NCI-H446 (cell line): ENCODE measurements around the gene EIPR1.

Source experiments
- DNase-seq, 2 experiments: peaks; one replicate each; lab custom pipeline; 2025; lab: John Stamatoyannopoulos, UW

Gene EIPR1

DNA sequence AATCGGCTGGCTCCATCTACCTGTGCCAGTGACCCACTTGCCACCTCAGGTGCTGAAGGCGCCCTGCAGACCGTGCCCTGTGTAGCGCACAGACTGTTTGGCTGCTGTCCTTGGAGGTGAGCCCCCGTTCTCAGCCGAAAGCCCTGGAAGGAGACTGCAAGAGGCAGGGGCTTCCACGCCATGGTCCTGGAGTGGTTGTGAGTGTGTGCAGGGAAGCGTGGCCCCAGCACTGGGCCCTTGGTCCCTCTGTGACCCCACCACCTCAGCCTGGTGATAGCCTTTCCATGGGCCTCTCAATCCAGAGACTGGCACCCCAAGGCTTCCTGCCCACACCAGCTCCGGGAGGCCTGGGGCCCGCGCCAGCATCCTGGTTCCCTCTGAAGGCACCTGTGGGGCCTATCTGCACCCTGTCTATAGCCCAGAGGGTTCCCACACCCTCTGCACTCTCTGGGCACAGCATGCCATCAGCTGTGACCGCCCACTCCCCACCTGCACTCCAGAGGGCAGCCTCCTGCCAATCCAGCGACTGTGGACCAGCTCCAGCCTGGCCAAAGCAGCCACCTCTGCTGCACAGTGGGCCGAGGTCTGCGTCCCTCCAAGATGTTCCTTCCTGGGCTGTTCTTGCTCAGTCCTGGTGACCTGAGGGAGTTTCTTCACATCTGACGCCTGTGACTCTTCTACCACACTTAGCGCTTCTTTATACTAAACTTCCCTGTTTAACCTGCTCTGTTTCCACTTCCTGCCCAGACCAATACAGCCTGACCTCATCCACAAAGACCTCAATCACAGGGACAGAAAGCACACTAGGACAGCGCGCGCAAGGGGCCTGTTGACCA is 109.5 kb downstream of the EIPR1 start:
- no peak for DNase-seq

DNA sequence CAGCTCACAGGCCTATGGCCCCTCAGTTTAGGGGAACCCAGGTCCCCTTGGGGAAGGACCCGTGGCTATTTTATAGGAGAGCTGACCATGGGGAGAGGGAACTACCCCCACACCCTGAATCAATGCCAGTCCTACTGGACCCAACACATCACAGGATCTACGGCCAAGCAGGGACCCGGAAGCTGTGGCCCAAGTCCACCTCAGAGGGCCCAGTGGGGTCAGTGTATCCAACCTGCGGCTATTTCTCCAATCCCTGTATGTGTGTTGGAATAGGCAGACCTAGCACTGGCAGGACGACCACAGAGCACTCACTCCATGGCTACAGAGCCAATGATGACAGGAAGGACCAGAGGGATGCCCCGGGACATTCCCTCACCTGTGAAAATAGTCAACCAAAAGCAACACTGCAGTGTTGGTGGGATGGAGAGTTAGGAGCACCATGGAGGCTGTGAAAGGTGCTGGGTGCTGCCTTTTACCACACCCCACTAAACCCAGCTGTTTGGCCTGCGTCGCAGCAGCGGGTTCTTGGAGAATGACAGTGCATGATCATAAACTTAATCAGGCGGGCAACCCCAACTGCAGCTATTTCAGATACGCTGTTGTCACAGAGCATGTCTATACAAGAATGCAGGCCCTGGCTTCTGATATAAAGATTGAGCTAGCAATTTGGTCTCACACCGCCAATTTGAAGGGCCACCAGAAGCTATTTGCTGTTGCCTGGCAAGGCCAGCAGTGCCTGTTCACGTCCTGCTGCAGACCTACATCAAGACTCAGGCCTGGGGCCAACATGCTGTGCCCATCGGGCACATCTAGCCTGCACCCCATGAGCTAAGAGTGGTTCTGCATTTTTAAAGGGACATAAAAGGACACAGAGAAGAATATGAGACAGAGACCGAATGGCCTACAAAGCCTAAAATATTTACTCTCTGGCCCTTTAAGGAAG is 110.4 kb downstream of the EIPR1 start:
- DNase-seq, result no peak

DNA sequence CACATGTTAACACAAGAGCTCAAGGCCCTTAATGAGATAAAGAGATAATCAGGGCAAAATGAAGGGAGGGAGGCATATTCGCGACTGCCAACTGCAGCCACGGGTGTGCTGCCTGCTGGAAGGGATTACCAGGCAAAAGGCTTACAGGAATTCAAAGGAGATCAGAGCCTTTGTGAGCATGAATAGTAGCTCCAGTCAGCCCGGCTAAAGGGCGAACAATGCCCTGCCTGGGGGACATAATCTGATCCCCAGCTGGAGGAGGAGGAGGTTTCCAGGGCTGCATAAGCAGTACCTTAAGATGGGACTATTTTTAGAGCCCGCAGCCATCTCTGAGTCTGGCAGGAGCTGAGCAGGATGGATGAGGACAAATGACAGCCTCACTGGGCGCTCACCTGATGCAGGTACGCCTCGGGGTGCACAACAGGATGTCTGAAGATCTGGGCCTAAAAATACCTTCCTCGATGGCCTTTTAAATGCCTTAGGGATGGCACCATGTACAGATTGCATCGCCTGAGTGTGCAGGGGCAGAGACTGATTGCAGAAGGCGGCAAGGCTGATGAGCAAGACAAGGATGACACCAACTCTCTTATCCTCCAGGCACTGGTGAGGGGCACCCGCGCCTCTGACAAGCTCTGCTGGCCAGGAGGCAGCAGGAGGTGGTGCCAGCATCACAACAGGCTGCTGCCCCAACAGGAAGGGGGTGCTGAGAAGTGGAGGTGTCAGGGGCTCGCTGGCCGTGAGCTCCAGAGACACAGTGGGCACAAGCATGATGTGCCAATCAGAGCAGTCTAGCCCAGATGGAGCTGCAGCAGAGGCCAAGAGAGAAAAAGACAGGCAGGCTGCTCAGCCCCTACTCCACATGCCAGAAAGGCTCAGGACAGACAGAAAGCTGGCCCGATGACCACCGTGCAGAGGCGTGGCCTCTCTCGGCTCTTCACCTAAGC is 111.4 kb downstream of the EIPR1 start:
- DNase-seq, result peak in 1 of 2 experiments; percentile 38

DNA sequence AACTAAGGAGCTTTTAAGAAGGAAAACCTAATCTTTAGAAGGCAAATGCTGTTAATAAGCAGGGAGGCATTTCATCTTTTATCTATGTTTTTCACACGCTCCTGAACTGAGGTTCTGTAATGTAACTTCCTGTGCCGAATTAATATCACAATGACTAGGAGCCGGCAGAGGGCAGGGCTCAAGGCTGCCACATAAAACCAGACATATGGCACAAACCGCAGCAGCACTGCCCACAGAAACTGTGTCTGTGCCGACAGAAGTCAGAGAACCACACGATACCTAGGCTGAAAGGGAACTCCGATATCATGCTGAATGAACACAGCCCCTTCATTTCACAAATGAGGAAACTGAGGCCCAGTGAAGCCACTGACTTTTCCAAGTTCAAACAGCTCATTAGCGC is 112.1 kb downstream of the EIPR1 start:
- DNase-seq, result no peak

DNA sequence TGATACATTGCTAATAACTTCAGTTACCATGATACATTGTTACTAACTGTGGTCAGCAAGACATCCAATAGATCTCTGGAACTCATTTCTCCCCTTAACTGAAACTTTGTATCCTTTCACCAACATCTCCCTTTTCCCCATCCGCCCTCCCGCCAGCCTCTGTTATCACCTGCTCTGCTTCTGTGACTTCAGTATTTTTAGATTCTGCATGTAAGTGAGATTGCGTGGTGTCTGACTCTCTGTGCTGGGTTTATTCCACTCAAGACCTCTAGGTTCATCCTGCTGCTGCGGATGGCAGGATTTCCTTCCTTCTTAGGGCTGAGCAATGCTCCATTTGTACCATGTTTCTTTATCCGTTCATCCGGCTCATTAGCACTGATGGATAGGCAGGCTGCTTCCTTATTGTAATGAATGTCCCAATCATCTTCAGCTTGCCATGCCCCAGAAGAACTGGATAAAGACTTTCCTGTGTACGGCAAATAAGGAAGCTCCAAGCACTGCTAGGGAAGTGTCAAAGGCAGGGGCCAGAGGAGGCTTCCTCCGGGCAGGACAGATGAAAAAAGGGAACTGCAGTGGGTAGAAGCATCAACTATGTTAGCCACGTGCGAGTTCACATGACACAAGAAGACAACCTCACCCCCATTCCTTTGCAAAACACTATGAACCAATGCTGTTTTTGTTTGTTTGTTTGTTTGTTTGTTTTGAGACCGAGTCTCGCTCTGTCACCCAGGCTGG is 113.4 kb downstream of the EIPR1 start:
- DNase-seq, result no peak

DNA sequence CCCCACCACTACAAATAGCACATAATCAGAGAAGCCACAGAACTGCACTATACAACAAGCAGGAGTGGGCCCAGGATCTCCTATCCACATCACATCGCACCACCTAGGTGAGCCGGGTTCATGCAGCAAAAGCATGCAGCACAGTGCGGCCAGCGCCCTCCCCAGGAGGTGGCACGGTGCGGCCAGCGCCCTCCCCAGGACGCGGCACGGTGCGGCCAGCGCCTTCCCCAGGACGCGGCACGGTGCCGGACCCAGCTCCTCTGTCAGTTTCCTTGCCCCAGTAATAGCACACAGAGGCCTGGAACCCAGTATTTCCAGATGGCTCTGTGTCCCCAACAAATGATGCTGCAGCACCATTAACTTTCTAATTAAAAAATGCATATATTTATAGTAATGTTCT is 114.1 kb downstream of the EIPR1 start:
- no peak for DNase-seq

DNA sequence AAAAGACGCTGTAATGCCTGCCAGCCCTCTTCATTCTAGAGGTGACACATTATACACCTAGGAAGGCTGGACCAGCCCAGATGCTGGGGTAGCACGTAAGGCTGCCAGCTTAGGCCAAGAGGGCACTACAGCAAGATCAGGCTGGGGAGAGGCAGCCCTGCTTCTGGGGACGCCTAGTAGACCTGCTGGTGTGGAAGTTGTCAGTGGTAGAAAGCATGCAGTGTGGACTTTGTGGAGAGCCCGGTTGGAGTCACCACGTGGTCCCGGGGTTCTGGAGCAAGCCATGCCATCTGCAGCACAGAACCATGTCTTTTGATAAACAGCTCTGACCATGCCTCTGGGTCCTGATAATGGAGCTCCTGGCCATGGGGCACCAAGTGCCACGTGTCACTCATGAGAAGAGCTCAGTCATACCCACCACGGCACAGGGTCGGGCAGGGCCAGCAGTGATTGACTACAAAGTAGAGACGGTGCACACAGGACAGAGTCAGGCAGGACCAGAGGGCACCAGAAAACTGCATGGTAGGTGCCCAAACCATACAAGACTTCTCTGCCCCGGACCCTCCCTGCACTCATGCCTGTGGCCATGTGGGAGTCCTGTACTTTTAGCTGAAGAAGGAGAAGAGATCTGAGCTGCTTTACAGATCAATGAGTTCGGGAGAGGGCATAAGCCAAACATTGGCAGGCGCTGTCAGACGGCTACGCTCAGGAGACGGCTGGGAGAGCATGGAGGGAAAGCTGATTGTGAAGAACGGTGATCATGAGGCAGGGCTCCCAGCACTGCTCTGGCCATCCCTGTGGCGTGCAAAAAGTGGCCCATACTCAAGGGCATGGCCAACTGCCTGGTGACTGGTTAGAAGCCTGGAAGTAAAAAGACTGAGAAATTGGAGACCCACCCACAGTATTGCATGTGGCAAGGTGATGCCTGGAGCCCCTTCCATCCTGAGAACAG is 114.9 kb downstream of the EIPR1 start:
- no peak for DNase-seq

DNA sequence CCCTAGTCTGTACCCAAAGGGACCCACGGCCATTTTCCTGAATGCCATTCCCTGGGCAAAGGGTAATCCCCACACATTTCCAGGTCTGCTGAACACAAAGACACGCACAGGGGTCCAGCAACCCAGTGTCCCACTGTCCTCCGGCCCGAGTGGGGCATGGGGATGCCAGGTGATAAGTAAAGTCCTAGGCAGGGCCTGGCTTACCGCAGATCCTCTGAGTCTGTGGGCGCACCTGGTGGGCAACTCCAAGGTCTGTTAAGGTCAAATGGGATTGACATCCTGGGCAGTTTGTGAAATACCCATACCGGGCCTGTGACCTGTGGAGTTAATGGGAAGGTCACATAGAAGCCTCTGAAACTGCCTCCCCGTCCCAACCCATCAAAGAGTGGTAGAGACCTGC is 116.1 kb downstream of the EIPR1 start:
- no peak for DNase-seq

DNA sequence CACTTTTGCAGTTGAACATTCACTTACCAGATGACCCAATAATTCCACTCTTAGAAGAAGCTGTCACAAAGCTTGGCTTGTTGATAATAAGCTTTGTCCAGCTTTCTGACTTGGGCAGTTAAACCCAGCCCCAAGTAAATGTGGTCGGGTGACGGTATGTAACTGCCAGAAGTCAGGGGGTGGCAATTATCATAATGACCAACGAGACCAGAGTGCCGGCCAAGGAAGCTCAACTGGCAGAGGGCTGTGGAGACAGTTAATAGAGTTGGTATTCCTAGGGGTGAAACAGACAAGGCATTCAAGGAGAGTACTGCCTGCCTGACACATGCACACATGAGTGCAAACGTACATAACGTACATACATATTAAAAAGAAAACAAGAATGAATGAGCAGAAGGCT is 116.7 kb downstream of the EIPR1 start:
- no peak for DNase-seq

DNA sequence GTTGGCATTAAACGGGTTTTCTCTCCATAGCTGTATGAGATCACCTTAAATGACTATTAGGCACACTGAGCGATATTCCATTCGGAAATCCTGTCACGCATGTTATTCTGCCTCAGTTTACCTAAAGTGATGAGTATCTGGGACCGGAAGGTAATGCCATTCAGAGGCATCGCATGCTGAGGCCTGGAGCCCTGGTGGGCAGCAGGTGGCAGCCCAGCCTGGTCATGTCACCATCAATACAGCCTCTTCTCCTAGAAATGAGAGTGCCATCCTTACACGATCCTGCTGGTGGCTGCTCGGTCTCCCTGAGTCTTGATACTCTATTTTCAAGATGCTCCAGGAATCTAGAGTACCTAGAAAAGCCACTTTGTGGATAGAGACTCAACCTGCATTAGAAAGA is 119.8 kb downstream of the EIPR1 start:
- DNase-seq, result no peak

DNA sequence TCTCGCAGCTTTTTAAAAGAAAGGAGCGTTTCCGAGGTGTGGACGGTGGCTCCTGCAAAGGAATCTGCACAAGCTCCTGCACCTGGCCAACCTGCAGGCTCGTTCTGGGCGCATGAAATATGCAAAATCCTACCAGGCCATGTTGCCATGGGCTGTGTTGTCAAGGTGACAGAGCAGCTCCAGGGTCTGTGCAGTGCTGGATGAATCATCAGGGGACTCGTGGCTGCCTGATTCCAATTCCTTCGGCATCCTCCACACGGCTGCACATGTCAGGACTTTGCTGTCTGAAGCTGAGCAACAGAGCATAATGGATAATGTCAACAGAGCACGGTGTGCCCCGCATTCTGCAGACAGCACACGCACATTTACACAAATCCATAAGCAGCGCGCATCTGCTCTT is 120.5 kb downstream of the EIPR1 start:
- DNase-seq, result no peak

DNA sequence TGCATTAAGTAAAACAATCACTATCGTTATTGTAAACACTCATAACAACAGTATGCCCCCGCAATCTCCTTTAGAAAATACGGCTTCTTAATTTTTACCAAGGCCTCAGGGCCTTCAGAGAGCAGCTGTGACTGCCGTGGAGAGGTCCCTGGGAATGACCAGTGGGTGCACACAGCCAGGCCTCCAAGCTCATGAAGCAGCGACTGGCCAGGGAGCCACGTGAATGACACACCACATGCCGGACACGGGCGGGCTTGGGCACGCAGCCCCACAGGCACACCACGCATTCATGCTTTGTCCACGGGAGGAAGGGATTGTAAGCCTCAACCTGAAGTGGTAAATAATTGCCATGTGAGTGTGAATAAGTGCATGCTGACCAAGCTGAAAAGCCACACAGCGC is 121.0 kb downstream of the EIPR1 start:
- DNase-seq, result no peak

DNA sequence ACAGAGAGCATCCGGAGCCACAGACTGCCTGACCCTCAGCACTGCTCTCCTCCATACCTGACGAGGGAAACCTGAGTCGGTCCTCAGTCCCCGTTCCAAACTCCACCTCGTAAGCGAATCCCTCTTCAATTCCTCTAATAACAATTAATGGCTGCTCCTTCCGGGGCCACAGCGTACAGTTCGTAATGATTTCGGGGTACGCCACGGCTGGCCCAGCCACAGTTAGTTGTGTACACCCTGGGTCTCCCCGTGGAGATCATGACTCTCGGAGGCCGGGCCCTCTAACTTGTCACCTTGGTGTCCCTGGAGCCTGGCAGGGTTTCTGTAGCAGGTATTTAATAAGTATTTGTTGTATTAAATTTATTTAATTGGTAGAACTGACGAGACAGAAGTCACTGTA is 121.5 kb downstream of the EIPR1 start:
- no peak for DNase-seq

DNA sequence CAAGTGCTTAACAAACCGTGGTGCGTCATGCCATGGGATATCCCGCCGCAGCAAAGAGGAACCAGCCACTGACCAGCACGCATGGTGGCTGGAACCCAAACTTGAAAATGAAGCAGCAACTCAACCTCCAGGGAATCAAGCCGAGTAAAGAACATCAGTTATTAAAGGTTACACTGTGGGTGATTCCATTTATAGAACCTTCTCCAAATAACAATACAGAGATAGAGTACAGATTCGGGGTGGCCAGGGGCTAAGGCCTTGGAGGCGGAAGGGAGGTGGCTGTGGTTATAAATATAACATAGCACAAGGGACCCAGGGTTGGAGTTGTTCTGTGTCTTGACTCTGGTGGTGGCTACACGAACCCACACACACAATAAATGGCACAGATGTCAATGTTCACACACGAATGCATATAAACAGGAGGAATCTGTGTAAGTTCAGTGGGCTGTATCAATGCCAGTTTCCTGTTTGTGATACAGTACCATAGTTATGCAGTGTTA is 123.1 kb downstream of the EIPR1 start:
- DNase-seq, result peak; percentile 28 to 60

DNA sequence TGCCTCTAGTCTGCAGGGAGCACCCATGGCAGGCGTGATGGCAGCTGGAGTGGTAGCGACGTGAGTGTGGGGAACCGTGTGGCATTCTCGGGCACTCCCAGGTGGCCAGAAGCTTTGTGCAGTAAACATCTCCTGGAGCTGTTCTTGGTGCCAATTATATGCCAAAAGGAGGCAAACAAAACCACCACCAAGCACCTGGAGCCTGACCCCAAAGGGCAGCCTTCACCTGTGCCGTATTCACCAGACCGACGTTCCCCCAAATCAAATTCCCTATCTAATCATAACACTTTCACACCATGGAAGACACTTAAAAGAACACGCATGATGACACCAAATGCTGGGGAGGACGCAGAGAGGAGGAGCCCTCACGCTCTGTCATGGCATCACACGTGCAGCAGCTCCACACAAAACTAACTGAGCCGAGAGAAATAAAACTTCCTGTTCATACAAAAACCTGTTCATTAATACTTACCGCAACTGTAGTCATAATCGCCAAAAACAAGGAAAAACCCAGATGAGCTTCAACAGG is 123.6 kb downstream of the EIPR1 start:
- no peak for DNase-seq

DNA sequence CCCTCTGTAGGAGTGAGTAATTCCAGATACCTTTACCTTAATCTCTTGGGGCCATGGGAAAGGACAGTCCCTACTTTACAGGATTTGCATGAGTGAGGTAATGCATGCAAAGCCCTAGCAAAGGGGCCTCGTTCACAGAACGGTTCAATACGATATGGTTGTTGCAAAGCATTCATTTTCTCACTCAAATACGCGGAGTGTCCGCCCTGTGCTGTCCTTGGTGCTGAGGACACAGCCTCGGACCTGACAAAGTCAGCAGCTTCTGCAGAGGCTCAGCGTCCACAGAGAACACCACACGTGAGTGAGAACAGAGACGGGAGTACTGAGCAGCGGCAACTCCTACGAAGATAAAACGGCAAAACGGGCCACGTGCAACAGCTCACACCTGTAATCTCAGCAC is 125.7 kb downstream of the EIPR1 start:
- no peak for DNase-seq

DNA sequence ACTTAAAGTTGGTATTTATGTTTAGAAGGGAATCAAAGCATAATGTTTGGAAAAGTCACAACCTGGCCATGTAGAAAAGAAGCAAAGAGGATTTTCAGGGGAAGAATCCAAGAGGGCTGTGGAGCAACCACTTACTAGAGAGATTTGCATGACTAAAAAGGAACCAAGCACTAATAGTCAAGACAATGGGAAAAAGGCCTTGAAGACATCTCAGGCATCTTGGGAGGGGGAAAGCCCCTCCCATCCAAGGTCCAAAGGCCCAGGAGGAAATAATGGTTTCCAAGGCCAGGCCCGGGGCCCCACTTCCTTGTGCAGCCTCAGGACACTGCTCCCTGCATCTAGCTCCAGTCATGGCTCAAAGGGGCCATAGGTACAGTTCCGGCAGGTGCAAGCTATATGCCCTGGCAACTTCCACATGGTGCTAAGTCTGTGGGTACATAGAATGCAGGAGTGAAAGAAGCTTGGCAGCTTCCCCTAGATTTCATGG is 128.1 kb downstream of the EIPR1 start:
- no peak for DNase-seq

DNA sequence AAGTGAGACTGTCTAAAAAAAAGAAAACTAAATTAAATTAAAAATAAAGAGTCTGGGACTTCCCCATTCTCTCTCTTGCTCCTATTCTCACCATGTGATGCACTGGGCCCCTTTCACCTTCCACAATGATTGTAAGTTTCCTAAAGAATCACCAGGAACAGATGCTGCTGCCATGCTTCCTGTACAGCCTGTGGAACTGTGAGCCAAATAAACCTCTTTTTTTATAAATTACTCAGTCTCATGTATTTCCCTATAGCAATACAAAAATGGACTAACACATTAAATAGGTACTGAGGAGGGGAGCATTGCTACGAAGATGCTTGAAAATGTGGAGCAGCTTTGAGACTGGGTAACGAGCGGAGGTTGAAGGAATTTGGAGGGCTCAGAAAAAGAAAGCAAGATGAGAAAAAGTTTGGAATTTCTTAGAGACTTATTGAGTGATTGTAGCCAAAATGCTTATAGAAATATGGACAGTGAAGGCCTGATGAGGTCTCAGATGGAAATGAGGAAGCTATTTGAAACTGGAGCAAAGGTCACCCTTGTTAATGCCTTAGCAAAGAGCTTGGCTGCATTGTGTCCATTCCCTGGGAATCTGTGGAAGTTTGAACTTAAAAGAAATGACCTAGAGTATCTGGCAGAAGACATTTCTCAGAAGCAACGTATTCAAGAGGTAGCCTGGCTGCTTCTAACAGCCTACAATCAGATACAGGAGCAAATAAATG is 128.7 kb downstream of the EIPR1 start:
- DNase-seq, result no peak
